NCI-H1417 treated with DMSO at 0.1 percent for 48 hours (cell line): Measurements from ENCODE around the gene PRKX.
"Not testable (repeated sequence)": the region's sequence is repeated elsewhere in the genome, so short reads cannot be mapped to it uniquely, and the experiment has no call there.

Experiments
- DNase-seq: peaks from one replicate; lab custom pipeline; 2025; lab: John Stamatoyannopoulos, UW

The PRKX gene

DNA sequence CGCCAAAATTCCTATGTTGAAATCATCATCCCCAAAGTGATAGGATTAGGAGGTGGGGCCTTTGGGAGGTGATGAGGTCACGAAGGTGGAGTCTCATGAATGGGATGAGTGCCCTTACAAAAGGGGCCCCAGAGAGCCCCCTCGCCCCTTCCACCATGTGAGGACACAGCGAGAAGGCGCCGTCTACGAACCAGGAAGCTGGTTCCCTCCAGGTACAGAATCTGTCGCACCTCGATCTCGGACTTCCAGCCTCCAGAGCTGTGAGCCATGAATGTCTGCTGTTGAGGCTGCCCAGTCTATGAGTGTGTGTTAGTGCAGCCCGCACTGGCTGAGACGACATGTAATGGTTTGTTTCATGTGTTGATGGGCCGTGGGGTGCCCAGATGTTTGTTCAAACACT, 60.3 kb downstream of the PRKX start:
- no peak for DNase-seq

GRCh38 chrX:3651277-3651676, 62.2 kb downstream of the PRKX start:
- no peak for DNase-seq

GRCh38 chrX:3648084-3648483, 65.4 kb downstream of the PRKX start:
- no peak for DNase-seq

DNA sequence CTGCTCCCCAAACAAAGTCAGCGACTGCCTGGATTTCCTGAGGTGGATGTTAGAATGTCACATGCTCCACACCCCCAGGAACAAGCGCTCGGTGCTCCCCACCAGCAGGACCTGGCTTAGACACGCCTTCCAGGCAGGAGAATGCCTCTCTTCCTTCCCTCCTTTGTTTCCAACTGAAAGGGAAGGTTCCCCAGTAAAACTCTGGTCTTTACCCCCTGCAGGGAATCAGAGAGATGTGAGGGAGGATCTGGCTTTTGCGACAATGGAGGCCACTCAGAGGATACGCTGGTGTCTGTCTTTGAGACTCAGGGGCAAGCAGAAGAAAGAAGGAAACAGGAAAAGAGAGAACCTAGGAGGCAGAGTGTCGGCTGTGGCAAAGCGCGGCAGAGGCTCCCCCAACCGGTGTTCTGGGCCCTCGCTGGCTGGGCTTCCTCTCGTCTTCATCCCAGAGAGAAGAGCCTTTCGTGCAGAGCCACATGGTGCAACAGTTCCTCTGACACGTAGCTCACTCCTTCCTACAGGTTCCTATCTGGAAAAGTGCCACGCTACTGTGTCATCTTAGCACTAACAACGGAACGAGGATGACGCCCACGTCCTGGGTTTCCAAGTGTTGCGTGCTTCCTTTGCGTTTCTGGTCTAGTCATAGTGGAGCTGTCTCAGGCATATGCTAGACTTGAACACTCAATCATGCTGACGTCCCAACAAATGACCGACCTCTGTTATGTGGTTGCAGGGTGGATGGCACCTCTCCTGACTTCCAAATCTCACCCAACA, 73.4 kb downstream of the PRKX start:
- not testable (repeated sequence) for DNase-seq

DNA sequence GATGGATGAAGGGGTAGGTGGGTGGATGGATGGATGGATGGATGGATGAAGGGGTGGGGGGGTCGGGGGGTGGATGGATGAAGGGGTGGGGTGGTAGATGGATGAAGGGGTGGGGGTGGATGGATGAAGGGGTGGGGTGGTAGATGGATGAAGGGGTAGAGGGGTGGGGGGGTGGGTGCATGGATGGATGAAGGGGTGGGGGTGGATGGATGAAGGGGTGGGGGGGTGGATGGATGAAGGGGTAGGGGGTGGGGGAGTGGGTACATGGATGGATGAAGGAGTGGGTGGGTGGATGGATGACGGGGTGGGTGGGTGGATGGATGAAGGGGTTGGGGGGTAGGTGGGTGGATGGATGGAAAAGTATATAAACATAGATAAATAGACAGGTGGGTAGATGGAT, 74.2 kb downstream of the PRKX start:
- no peak for DNase-seq

DNA sequence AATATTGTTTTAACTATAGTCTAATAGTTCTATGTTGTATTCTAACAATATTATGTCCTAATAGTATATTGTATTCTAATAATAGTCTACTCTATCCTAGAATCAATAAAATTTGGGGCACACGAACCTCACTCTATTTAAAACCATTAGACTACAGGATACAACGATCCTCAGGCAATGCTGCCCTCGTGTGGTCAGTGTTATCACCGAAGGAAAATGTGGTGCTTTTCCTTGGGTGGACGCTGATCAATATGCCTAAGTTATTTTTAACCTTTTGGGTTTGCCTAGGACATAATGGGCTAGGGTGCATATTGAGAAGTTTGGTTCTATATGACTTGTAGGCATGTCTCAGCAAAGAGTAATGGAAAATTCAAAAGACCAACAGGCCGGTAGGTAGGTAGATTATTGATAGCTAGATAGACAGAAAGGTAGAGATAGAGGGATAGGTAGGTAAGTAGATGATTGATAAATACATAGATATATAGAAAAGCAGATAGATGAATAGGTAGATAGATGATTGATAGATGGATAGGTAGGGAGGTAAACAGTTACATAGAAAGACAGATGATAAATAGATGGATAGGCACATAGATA, 75.1 kb downstream of the PRKX start:
- DNase-seq = no peak

DNA sequence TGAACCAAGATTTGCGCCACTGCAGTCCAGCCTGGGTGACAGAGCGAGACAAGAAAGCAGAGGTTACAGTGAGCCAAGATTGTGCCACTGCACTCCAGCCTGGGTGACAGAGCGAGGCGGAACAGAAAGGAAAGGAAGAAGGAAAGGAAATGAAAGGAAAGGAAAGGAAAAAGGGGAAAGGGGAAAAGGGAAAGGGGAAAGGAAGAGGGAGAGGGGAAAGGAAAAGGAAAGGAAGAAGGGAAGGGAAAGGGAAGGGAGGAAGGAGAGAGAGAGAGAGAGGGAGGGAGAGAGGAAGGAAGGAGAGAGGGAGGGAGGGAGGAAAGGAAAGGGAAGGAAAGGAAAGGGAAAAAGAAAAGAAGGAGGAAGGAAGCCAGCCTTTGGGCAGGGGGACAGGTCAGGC, 76.6 kb downstream of the PRKX start:
- DNase-seq = no peak

- no peak for DNase-seq
These were observed 82.3 kb downstream of the PRKX start for GRCh38 chrX:3631196-3631595.

DNA sequence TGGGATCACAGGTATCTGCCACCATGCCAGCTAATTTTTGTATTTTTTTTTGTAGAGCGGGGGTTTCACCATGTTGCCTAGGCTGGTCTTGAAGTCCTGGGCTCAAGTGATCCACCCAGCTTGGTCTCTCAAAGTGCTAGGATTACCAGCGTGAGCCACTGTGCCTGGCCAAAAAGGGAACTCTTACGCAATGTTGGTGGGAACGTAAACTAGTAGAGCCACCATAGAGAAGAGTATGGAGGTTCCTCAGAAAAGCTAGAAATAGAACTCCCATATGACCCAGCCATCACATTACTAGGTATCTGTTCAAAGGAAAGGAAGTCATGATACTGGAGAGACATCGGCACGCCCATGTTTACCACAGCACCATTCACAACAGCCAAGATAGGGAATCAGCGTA, 85.9 kb downstream of the PRKX start:
- no peak for DNase-seq

DNA sequence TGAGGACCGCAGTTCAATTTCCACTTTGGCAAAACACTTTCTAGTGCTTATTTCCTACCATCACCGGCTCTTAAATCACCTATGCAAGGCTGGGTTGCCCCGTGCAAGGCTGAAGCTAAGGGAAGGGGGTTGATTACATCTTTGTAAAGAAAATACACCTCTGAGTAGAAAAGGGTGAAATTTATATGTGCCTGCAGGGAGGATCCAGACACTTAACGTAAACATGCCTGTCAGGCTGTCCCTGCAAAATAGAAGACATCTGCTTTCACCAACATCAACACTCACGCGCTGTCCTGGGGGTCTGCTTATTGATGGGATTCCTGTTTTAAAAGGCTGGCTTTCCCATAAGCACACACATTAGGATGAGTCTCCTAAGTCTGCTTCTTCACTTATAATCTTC, 92.0 kb downstream of the PRKX start:
- no peak for DNase-seq

DNA sequence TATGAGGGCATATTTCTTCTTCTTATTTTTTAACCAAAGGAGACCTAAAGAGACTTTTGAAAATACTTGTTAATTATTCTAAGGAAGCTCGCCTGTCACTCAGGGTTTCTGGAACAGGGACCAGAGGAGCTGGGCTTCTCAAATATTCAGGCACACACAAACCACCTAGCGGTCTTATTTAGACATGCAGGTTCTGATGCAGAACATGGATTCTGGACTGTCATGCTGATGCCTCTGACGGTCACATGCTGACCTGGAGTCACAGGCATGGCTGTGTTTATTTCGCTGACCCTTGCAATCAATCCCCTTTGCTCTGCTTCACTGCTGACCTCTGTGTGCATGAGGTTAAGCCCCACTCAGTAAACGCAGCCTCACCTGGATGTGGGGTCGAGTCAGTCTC, 101.7 kb downstream of the PRKX start:
- not testable (repeated sequence) for DNase-seq

GRCh38 chrX:3609810-3610209, 103.6 kb downstream of the PRKX start:
- DNase-seq = no peak

DNA sequence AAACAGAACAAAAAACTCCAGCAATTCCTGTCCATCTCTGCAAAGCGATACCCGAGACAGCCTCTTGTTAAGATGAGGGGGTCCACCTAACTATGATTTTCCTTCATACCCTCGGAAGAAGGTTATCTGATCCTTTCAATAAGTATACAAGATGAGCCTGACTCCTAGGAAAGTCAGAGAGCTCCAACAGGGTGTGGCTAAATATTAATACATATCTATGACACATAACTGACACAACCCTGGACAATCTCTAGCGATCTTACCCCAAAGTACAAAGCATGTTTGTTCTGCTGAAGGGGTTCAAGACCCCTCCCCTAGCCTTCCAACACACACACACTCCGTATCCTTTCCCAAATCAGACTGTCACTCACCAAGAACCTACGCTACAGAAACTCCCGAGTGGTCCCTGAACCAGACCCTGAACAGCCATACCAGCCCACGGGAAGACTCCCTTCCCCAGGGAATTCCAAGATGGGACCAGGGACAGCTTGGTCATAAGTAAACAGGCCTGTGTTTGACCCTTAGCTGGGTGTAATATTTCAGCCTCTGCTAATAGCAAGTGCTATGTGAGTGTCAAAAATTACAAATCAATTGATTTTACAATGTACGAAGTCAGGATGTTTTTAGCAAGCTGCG, 110.3 kb downstream of the PRKX start:
- no peak for DNase-seq

DNA sequence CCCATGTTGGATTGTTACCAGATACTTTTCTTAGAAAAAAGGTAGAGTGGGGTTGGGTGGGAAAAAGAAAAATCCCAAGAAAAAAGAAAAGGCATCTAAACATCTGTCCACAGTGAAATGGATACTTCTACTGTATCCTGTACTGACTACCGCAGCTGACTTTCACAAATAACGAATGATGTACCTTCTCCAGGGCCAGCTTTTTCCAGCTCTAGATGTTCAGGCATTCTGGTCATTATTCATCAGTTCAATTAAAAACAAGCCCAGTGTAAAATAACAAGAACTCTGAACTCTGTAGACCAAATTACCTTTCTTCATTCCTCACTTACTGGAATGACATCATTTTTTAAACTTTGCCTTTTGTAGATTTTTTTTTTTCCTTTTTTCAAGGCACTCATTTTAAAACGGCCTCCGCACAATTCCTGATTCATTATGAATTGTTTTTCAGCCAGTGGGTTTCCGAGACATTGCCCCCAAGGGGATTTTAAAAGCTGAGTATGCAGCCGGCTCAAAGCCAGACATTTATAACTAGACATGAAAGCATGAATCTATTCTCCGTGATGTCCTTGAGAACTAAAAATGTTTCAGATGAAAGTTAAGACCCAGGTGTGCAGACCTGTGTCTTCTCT, 113.5 kb downstream of the PRKX start:
- DNase-seq = no peak

- DNase-seq = no peak
These were observed 114.7 kb downstream of the PRKX start for GRCh38 chrX:3598709-3599108.

DNA sequence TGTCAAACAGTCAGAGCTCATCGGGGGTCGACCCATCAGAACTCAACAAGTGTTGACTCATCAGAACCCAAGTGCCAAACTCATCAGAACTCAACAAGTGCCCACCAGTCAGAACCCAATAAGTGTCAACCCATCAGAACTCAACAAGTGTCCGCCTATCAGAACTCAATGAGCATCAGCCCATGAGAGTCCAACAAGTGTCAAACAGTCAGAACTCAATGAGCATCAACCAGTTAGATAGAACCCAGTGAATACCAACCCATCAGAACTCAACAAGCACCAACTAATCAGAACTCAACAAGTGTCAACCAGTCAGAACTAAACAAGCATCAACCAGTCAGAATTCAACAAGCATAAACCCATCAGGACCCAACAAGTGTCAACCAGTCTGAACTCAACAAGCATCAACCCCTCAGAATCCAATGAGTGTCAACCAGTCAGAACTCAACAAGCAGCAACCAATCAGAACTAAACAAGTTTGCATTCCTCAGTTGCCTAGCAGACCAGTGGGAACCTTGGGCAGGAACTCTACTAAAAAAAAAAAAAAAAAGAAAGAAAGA, 115.3 kb downstream of the PRKX start:
- no peak for DNase-seq

- DNase-seq = no peak
These were observed 121.3 kb downstream of the PRKX start for GRCh38 chrX:3592184-3592583.

- DNase-seq = no peak
These were observed 124.0 kb downstream of the PRKX start for GRCh38 chrX:3589474-3589873.

- no peak for DNase-seq
These were observed 127.7 kb downstream of the PRKX start for GRCh38 chrX:3585719-3586118.

GRCh38 chrX:3584415-3584996, 128.9 kb downstream of the PRKX start:
- no peak for DNase-seq

- no peak for DNase-seq
These were observed 131.0 kb downstream of the PRKX start for GRCh38 chrX:3582451-3582850.

GRCh38 chrX:3581609-3582108, 131.8 kb downstream of the PRKX start:
- no peak for DNase-seq
